GM19035 (cell line): ENCODE data around the gene SLC17A8.
"Not testable (repeated sequence)": the region's sequence is repeated elsewhere in the genome, so short reads cannot be mapped to it uniquely, and the experiment has no call there.

Source experiments
- ATAC-seq: cut with Tn5 transposase; IDR thresholded peaks from one replicate; pipeline ENCODE4 v1.9.1; 2021; ENCODE audit not compliant: unreplicated experiment

The SLC17A8 gene

GRCh38 chr12:100356644-100357223 lies at the start of gene SLC17A8:
SLC17A8 (plus strand) TSS chr12:100357074; CDS start chr12:100357392, 318 bp downstream.
- no peak for ATAC-seq

GRCh38 chr12:100308138-100308537 lies 48.7 kb upstream of the SLC17A8 start:
- not testable (repeated sequence) for ATAC-seq

GRCh38 chr12:100311317-100311716 lies 45.6 kb upstream of the SLC17A8 start:
- ATAC-seq: no peak

GRCh38 chr12:100317371-100317770 lies 39.5 kb upstream of the SLC17A8 start:
- ATAC-seq: no peak

- no peak for ATAC-seq
Measured at GRCh38 chr12:100324498-100324897, 32.4 kb upstream of the SLC17A8 start.

- no peak for ATAC-seq
Measured at GRCh38 chr12:100326208-100326607, 30.7 kb upstream of the SLC17A8 start.

- peak; percentile 91 for ATAC-seq
Measured at GRCh38 chr12:100329800-100330199, 27.1 kb upstream of the SLC17A8 start.

- ATAC-seq: no peak
Measured at GRCh38 chr12:100331871-100332270, 25.0 kb upstream of the SLC17A8 start.

GRCh38 chr12:100332852-100333251 lies 24.0 kb upstream of the SLC17A8 start:
- ATAC-seq: no peak

GRCh38 chr12:100337299-100337698 lies 19.6 kb upstream of the SLC17A8 start:
- ATAC-seq: no peak

- no peak for ATAC-seq
Measured at GRCh38 chr12:100337727-100338126, 19.1 kb upstream of the SLC17A8 start.

- no peak for ATAC-seq
Measured at GRCh38 chr12:100339071-100339470, 17.8 kb upstream of the SLC17A8 start.

GRCh38 chr12:100342897-100343296 lies 14.0 kb upstream of the SLC17A8 start:
- not testable (repeated sequence) for ATAC-seq

- ATAC-seq: not testable (repeated sequence)
Measured at GRCh38 chr12:100344351-100344750, 12.5 kb upstream of the SLC17A8 start.

GRCh38 chr12:100345020-100345767 lies 11.7 kb upstream of the SLC17A8 start:
- ATAC-seq: no peak

GRCh38 chr12:100346660-100347059 lies 10.2 kb upstream of the SLC17A8 start:
- ATAC-seq: no peak

- ATAC-seq: no peak
Measured at GRCh38 chr12:100348657-100349454, 8.0 kb upstream of the SLC17A8 start.

GRCh38 chr12:100359248-100359647 lies 2.4 kb downstream of the SLC17A8 start:
- no peak for ATAC-seq

GRCh38 chr12:100359822-100360221 lies 2.9 kb downstream of the SLC17A8 start:
- no peak for ATAC-seq

GRCh38 chr12:100360450-100360849 lies 3.6 kb downstream of the SLC17A8 start:
- ATAC-seq: no peak

GRCh38 chr12:100364324-100364723 lies 7.5 kb downstream of the SLC17A8 start:
- ATAC-seq: no peak

GRCh38 chr12:100365411-100365810 lies 8.5 kb downstream of the SLC17A8 start:
- no peak for ATAC-seq
